Hematopoietic multipotent progenitor cell treated with erythropoietin and hydrocortisone succinate and interleukin-3 and kit ligand, for 6 days (in vitro differentiated cells): ENCODE measurements around the gene TEX22.

Experiments used
- DNase-seq: peaks from one replicate; pipeline ENCODE4 v3.0.0-alpha.2; 2015

Gene TEX22

GRCh38 chr14:105422695-105423487, 24.6 kb downstream of the TEX22 start:
- peak; percentile 36 for DNase-seq

- DNase-seq = no peak
These were observed 25.3 kb downstream of the TEX22 start for GRCh38 chr14:105423488-105424195.

GRCh38 chr14:105424861-105425260, 26.5 kb downstream of the TEX22 start:
- no peak for DNase-seq

GRCh38 chr14:105425823-105426247, 27.5 kb downstream of the TEX22 start:
- no peak for DNase-seq

- no peak for DNase-seq
These were observed 28.2 kb downstream of the TEX22 start for GRCh38 chr14:105426416-105427130.

- no peak for DNase-seq
These were observed 29.1 kb downstream of the TEX22 start for GRCh38 chr14:105427412-105427811.

GRCh38 chr14:105427936-105428485, 29.7 kb downstream of the TEX22 start:
- no peak for DNase-seq

- no peak for DNase-seq
These were observed 31.7 kb downstream of the TEX22 start for GRCh38 chr14:105430042-105430441.

GRCh38 chr14:105430565-105430964, 32.2 kb downstream of the TEX22 start:
- no peak for DNase-seq

- no peak for DNase-seq
These were observed 32.9 kb downstream of the TEX22 start for GRCh38 chr14:105431256-105431655.

- no peak for DNase-seq
These were observed 34.3 kb downstream of the TEX22 start for GRCh38 chr14:105432657-105433056.

- no peak for DNase-seq
These were observed 34.8 kb downstream of the TEX22 start for GRCh38 chr14:105433161-105433605.

- no peak for DNase-seq
These were observed 38.1 kb downstream of the TEX22 start for GRCh38 chr14:105436402-105436801.

GRCh38 chr14:105436891-105437722, 38.8 kb downstream of the TEX22 start:
- DNase-seq = no peak

- no peak for DNase-seq
These were observed 39.6 kb downstream of the TEX22 start for GRCh38 chr14:105437723-105438500.

- no peak for DNase-seq
These were observed 40.8 kb downstream of the TEX22 start for GRCh38 chr14:105439179-105439578.

- peak; percentile 53 for DNase-seq
These were observed 41.6 kb downstream of the TEX22 start for GRCh38 chr14:105439710-105440553.

GRCh38 chr14:105440554-105440900, 42.2 kb downstream of the TEX22 start:
- no peak for DNase-seq

GRCh38 chr14:105440992-105441391, 42.7 kb downstream of the TEX22 start:
- no peak for DNase-seq

GRCh38 chr14:105442125-105442524, 43.8 kb downstream of the TEX22 start:
- DNase-seq = no peak

GRCh38 chr14:105442834-105443233, 44.5 kb downstream of the TEX22 start:
- no peak for DNase-seq
